Loucy (cell line): ENCODE results near the gene RNFT1.

ENCODE experiments used
- EZH2phosphoT487 ChIP-seq: fragments of 200-600 bp; IDR thresholded peaks from 2 replicates; pipeline ENCODE4 v1.6.1; 2018; ENCODE audit warnings: antibody characterized with exemption, mild to moderate bottlenecking, moderate library complexity, borderline replicate concordance
- TF ChIP-seq, protein P1 (sequence below): fragments of 200-600 bp; sonication (generic); conservative IDR thresholded peaks from 2 replicates; pipeline ENCODE4 v1.5.1; 2014; ENCODE audit warnings: mild to moderate bottlenecking, antibody characterized with exemption, low read length

DNA sequence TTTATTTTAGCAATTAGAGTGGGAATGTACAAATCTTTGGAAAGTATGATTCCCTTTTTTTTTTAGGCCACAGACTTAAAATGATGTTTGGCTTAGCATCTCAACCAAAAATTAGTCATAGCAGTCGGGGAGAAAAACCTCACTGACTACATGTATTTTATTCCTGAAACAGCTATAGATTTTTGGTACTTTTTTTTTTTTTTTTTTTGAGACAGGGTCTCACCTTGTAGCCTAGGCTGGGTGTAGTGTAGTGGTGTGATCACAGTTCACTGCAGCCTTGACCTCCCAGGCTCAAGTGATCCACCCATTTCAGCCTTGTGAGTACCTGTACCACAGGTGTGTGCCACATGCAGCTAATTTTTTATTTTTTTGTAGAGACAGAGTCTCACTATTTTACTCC lies 23.4 kb downstream of the RNFT1 start:
- TF ChIP-seq, protein P1, sequence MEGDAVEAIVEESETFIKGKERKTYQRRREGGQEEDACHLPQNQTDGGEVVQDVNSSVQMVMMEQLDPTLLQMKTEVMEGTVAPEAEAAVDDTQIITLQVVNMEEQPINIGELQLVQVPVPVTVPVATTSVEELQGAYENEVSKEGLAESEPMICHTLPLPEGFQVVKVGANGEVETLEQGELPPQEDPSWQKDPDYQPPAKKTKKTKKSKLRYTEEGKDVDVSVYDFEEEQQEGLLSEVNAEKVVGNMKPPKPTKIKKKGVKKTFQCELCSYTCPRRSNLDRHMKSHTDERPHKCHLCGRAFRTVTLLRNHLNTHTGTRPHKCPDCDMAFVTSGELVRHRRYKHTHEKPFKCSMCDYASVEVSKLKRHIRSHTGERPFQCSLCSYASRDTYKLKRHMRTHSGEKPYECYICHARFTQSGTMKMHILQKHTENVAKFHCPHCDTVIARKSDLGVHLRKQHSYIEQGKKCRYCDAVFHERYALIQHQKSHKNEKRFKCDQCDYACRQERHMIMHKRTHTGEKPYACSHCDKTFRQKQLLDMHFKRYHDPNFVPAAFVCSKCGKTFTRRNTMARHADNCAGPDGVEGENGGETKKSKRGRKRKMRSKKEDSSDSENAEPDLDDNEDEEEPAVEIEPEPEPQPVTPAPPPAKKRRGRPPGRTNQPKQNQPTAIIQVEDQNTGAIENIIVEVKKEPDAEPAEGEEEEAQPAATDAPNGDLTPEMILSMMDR = no peak
- no peak for TF ChIP-seq EZH2phosphoT487
